NCI-H524 treated with DMSO at 0.1 percent for 48 hours (cell line): ENCODE data around the gene SHTN1.

Experiments used
- DNase-seq: peaks from one replicate; lab custom pipeline; 2025; lab: John Stamatoyannopoulos, UW

SHTN1 gene

GRCh38 chr10:116984202-116984990 lies 20.6 kb downstream of the SHTN1 start:
- no peak for DNase-seq

GRCh38 chr10:116980041-116980440 lies 24.9 kb downstream of the SHTN1 start:
- no peak for DNase-seq

- DNase-seq, result no peak
Observed at GRCh38 chr10:116978901-116979300, 26.1 kb downstream of the SHTN1 start.

GRCh38 chr10:116974456-116975005 lies 30.5 kb downstream of the SHTN1 start:
- no peak for DNase-seq

GRCh38 chr10:116973946-116974455 lies 31.0 kb downstream of the SHTN1 start:
- no peak for DNase-seq

- DNase-seq, result no peak
Observed at GRCh38 chr10:116973371-116973905, 31.5 kb downstream of the SHTN1 start.

GRCh38 chr10:116972131-116972530 lies 32.9 kb downstream of the SHTN1 start:
- DNase-seq, result no peak

GRCh38 chr10:116970050-116970449 lies 34.9 kb downstream of the SHTN1 start:
- no peak for DNase-seq

- DNase-seq, result no peak
Observed at GRCh38 chr10:116968331-116968730, 36.7 kb downstream of the SHTN1 start.

GRCh38 chr10:116961406-116962251 lies 43.4 kb downstream of the SHTN1 start:
- no peak for DNase-seq

- no peak for DNase-seq
Observed at GRCh38 chr10:116960066-116960776, 44.8 kb downstream of the SHTN1 start.

- no peak for DNase-seq
Observed at GRCh38 chr10:116952729-116953128, 52.3 kb downstream of the SHTN1 start.

- no peak for DNase-seq
Observed at GRCh38 chr10:116948530-116948870, 56.5 kb downstream of the SHTN1 start.

GRCh38 chr10:116947841-116948529 lies 57.0 kb downstream of the SHTN1 start:
- DNase-seq, result no peak

GRCh38 chr10:116944911-116945310 lies 60.1 kb downstream of the SHTN1 start:
- no peak for DNase-seq

GRCh38 chr10:116931806-116932205 lies 73.2 kb downstream of the SHTN1 start:
- no peak for DNase-seq

GRCh38 chr10:116926426-116926825 lies 78.6 kb downstream of the SHTN1 start:
- no peak for DNase-seq

GRCh38 chr10:116925056-116925455 lies 79.9 kb downstream of the SHTN1 start:
- no peak for DNase-seq

- no peak for DNase-seq
Observed at GRCh38 chr10:116919706-116920105, 85.3 kb downstream of the SHTN1 start.

- DNase-seq, result no peak
Observed at GRCh38 chr10:116919164-116919563, 85.8 kb downstream of the SHTN1 start.

- no peak for DNase-seq
Observed at GRCh38 chr10:116918583-116918982, 86.4 kb downstream of the SHTN1 start.
